SK-N-MC (cell line): Measurements from ENCODE around the gene B3GNT3.

Experiments
- DNase-seq: peaks from one replicate; pipeline ENCODE4 v3.0.0-alpha.2; 2011; ENCODE audit warnings: low read depth, low spot score
- H3K27ac ChIP-seq: fragments of 200-600 bp; sonication (generic); 2 replicates; pipeline ENCODE4 v1.5.1; 2016; ENCODE audit warnings: mixed run types
- H3K36me3 ChIP-seq: fragments of 200-600 bp; sonication (generic); 2 replicates; pipeline ENCODE4 v1.6.1; 2017; ENCODE audit warnings: antibody characterized with exemption, low read length, mixed read lengths; ENCODE audit not compliant: insufficient read depth
- H3K4me3 ChIP-seq: fragments of 200-600 bp; sonication (generic); 2 replicates; pipeline ENCODE4 v1.5.1; 2016
- H3K9ac ChIP-seq: fragments of 200-600 bp; sonication (generic); 2 replicates; pipeline ENCODE4 v1.8.0; 2017; ENCODE audit warnings: mixed run types, mixed read lengths; ENCODE audit not compliant: insufficient read length
- H3K9me3 ChIP-seq: fragments of 200-600 bp; sonication (generic); 2 replicates; pipeline ENCODE4 v1.6.1; 2017; ENCODE audit warnings: low read depth, mild to moderate bottlenecking, antibody characterized with exemption, low read length, moderate library complexity, mixed read lengths
- EZH2 ChIP-seq: fragments of 200-600 bp; sonication (generic); IDR thresholded peaks from one replicate; pipeline ENCODE4 v1.6.1; 2017; ENCODE audit warnings: antibody characterized with exemption
- FOXP2 ChIP-seq: optimal IDR thresholded peaks from 2 replicates; pipeline ENCODE3; 2011; ENCODE audit warnings: mild to moderate bottlenecking, moderate library complexity; ENCODE audit not compliant: insufficient read depth; ENCODE audit errors: extremely low read length, control extremely low read depth
- POLR2AphosphoS5 ChIP-seq: IDR thresholded peaks from 2 replicates; pipeline ENCODE4 v1.6.1; 2012; ENCODE audit warnings: mild to moderate bottlenecking, low read depth, low read length, borderline replicate concordance

The B3GNT3 gene

GRCh38 chr19:17753976-17754375 is 41.0 kb upstream of the B3GNT3 start:
- TF ChIP-seq POLR2AphosphoS5 (no peak), EZH2 (no peak), FOXP2 (no peak)
- Histone ChIP-seq H3K9ac (no peak overlapping the region), H3K27ac (no peak overlapping the region), H3K36me3 (no peaks in the 10 kb centered on the region), H3K4me3 (no peak overlapping the region), H3K9me3 (no peaks in the 10 kb centered on the region)
- no peak for DNase-seq

GRCh38 chr19:17754634-17755442 is 40.1 kb upstream of the B3GNT3 start:
- DNase-seq, result no peak
- H3K36me3 ChIP-seq, result no peaks in the 10 kb centered on the region
- H3K9ac ChIP-seq, result no peak overlapping the region
- H3K4me3 ChIP-seq, result no peak overlapping the region
- no peak overlapping the region for H3K27ac ChIP-seq
- TF ChIP-seq FOXP2 (no peak), EZH2 (no peak), POLR2AphosphoS5 (no peak)
- no peaks in the 10 kb centered on the region for H3K9me3 ChIP-seq

- Histone ChIP-seq H3K36me3 (no peaks in the 10 kb centered on the region), H3K27ac (no peak overlapping the region), H3K9me3 (no peaks in the 10 kb centered on the region), H3K9ac (no peak overlapping the region), H3K4me3 (no peak overlapping the region)
- no peak for DNase-seq
- TF ChIP-seq EZH2 (no peak), POLR2AphosphoS5 (no peak), FOXP2 (no peak)
Measured at GRCh38 chr19:17755443-17755890, 39.5 kb upstream of the B3GNT3 start.

- H3K4me3 ChIP-seq, result no peak overlapping the region
- H3K9ac ChIP-seq, result no peak overlapping the region
- TF ChIP-seq EZH2 (no peak), POLR2AphosphoS5 (no peak), FOXP2 (no peak)
- H3K36me3 ChIP-seq, result no peaks in the 10 kb centered on the region
- DNase-seq, result no peak
- H3K27ac ChIP-seq, result no peak overlapping the region
- H3K9me3 ChIP-seq, result no peaks in the 10 kb centered on the region
Measured at GRCh38 chr19:17755977-17756670, 38.8 kb upstream of the B3GNT3 start.

- Histone ChIP-seq H3K27ac (no peak overlapping the region), H3K9ac (no peak overlapping the region), H3K36me3 (no peaks in the 10 kb centered on the region), H3K9me3 (no peaks in the 10 kb centered on the region), H3K4me3 (no peak overlapping the region)
- TF ChIP-seq FOXP2 (no peak), POLR2AphosphoS5 (no peak), EZH2 (no peak)
- DNase-seq, result no peak
Measured at GRCh38 chr19:17757125-17757524, 37.8 kb upstream of the B3GNT3 start.

GRCh38 chr19:17758515-17758914 is 36.4 kb upstream of the B3GNT3 start:
- H3K36me3 ChIP-seq, result no peaks in the 10 kb centered on the region
- no peaks in the 10 kb centered on the region for H3K9me3 ChIP-seq
- TF ChIP-seq EZH2 (no peak), FOXP2 (no peak), POLR2AphosphoS5 (no peak)
- DNase-seq, result no peak
- H3K4me3 ChIP-seq, result no peak overlapping the region
- no peak overlapping the region for H3K27ac ChIP-seq
- no peak overlapping the region for H3K9ac ChIP-seq

- TF ChIP-seq FOXP2 (no peak), EZH2 (no peak), POLR2AphosphoS5 (no peak)
- Histone ChIP-seq H3K4me3 (no peak overlapping the region), H3K36me3 (no peaks in the 10 kb centered on the region), H3K9ac (no peak overlapping the region), H3K27ac (no peak overlapping the region), H3K9me3 (no peaks in the 10 kb centered on the region)
- DNase-seq, result no peak
Measured at GRCh38 chr19:17761148-17761547, 33.8 kb upstream of the B3GNT3 start.

GRCh38 chr19:17762505-17763229 is 32.3 kb upstream of the B3GNT3 start:
- no peaks in the 10 kb centered on the region for H3K9me3 ChIP-seq
- no peaks in the 10 kb centered on the region for H3K36me3 ChIP-seq
- H3K4me3 ChIP-seq, result no peak overlapping the region
- no peak overlapping the region for H3K27ac ChIP-seq
- DNase-seq, result no peak
- TF ChIP-seq FOXP2 (no peak), POLR2AphosphoS5 (no peak), EZH2 (no peak)
- H3K9ac ChIP-seq, result no peak overlapping the region
